H9 (cell line): ENCODE results near the gene SNRPD3. TPM values are rescaled to one million over a fixed set of nuclear protein-coding genes. Genes with fewer than 3 reads are reported as not detected.

Experiments used
- DNase-seq: peaks from one replicate; pipeline ENCODE4 v3.0.0-alpha.2; 2017
- H2AFZ ChIP-seq: one replicate; pipeline ENCODE4 v1.6.1; 2013; ENCODE audit warnings: mild to moderate bottlenecking, low read length, control low read depth, moderate library complexity
- H2AK5ac ChIP-seq: 2 replicates; pipeline ENCODE4 v1.6.1; 2013; ENCODE audit warnings: low read length, control low read depth, mixed read lengths; ENCODE audit not compliant: insufficient read length
- H2BK120ac ChIP-seq: one replicate; pipeline ENCODE4 v1.6.1; 2013; ENCODE audit warnings: low read depth, mild to moderate bottlenecking, low read length, control low read depth, inconsistent platforms; ENCODE audit not compliant: poor library complexity, severe bottlenecking
- H2BK12ac ChIP-seq: 2 replicates; pipeline ENCODE4 v1.6.1; 2013; ENCODE audit warnings: low read length, control low read depth, mixed read lengths, low read depth; ENCODE audit not compliant: insufficient read length
- H2BK15ac ChIP-seq: 2 replicates; pipeline ENCODE4 v1.6.1; 2013; ENCODE audit warnings: low read depth, low read length, control low read depth
- H2BK20ac ChIP-seq: one replicate; pipeline ENCODE4 v1.6.1; 2013; ENCODE audit warnings: low read depth, mild to moderate bottlenecking, low read length, control low read depth, inconsistent platforms; ENCODE audit not compliant: poor library complexity, severe bottlenecking
- H2BK5ac ChIP-seq: 2 replicates; pipeline ENCODE4 v1.6.1; 2013; ENCODE audit warnings: low read length, control low read depth, mixed read lengths; ENCODE audit not compliant: insufficient read length
- H3K14ac ChIP-seq: 2 replicates; pipeline ENCODE4 v1.6.1; 2013; ENCODE audit warnings: low read length, control low read depth; ENCODE audit not compliant: insufficient read depth
- H3K18ac ChIP-seq: 2 replicates; pipeline ENCODE4 v1.6.1; 2013; ENCODE audit warnings: low read depth, mild to moderate bottlenecking, mixed read lengths, low read length, control low read depth; ENCODE audit not compliant: insufficient read length
- H3K23ac ChIP-seq: 2 replicates; pipeline ENCODE4 v1.6.1; 2013; ENCODE audit warnings: low read length, control low read depth, mixed read lengths, low read depth; ENCODE audit not compliant: insufficient read length
- H3K23me2 ChIP-seq: 2 replicates; pipeline ENCODE4 v1.6.1; 2013; ENCODE audit warnings: low read depth, mild to moderate bottlenecking, mixed read lengths, low read length, control low read depth; ENCODE audit not compliant: insufficient read length, poor library complexity, severe bottlenecking
- H3K27ac ChIP-seq: 2 replicates; pipeline ENCODE4 v1.5.1; 2013; ENCODE audit warnings: low read length, control low read depth, mixed read lengths, low read depth; ENCODE audit not compliant: insufficient read length
- H3K27me3 ChIP-seq: 2 replicates; pipeline ENCODE4 v1.6.1; 2013; ENCODE audit warnings: low read length, control low read depth, inconsistent platforms; ENCODE audit not compliant: insufficient read depth
- H3K4ac ChIP-seq: 2 replicates; pipeline ENCODE4 v1.6.1; 2013; ENCODE audit warnings: low read depth, mild to moderate bottlenecking, control low read depth, inconsistent platforms, low read length, moderate library complexity
- H3K4me1 ChIP-seq: 2 replicates; pipeline ENCODE4 v1.6.1; 2013; ENCODE audit warnings: low read length, control low read depth, inconsistent platforms; ENCODE audit not compliant: insufficient read depth
- H3K4me2 ChIP-seq: 2 replicates; pipeline ENCODE4 v1.6.1; 2013; ENCODE audit warnings: low read length, control low read depth, mixed read lengths; ENCODE audit not compliant: insufficient read length, insufficient read depth
- H3K56ac ChIP-seq: 2 replicates; pipeline ENCODE4 v1.6.1; 2013; ENCODE audit warnings: low read depth, mild to moderate bottlenecking, mixed read lengths, low read length, control low read depth; ENCODE audit not compliant: insufficient read length
- H3K79me1 ChIP-seq: 2 replicates; pipeline ENCODE4 v1.6.1; 2013; ENCODE audit warnings: low read depth, mild to moderate bottlenecking, moderate library complexity, low read length, control low read depth, inconsistent platforms; ENCODE audit not compliant: insufficient read depth, poor library complexity, severe bottlenecking
- H3K79me2 ChIP-seq: 2 replicates; pipeline ENCODE4 v1.6.1; 2013; ENCODE audit warnings: low read length, control low read depth, inconsistent platforms; ENCODE audit not compliant: insufficient read depth
- H3K9ac ChIP-seq: 2 replicates; pipeline ENCODE4 v1.6.1; 2013; ENCODE audit warnings: low read length, control low read depth, mixed read lengths; ENCODE audit not compliant: insufficient read length; ENCODE audit errors: extremely low read depth
- H3K9me3 ChIP-seq: one replicate; pipeline ENCODE4 v1.6.1; 2013; ENCODE audit warnings: low read depth, low read length, inconsistent platforms; ENCODE audit not compliant: control insufficient read depth
- H3T11ph ChIP-seq: one replicate; pipeline ENCODE4 v1.6.1; 2013; ENCODE audit warnings: mild to moderate bottlenecking, low read length, control low read depth, inconsistent platforms
- H4K20me1 ChIP-seq: one replicate; pipeline ENCODE4 v1.6.1; 2013; ENCODE audit not compliant: control insufficient read depth, insufficient read length, insufficient read depth
- H4K5ac ChIP-seq: 2 replicates; pipeline ENCODE4 v1.6.1; 2013; ENCODE audit warnings: low read depth, mild to moderate bottlenecking, mixed read lengths, low read length, control low read depth; ENCODE audit not compliant: insufficient read length
- H4K8ac ChIP-seq: replicated peaks from 2 replicates; pipeline ENCODE4 v1.6.1; 2013; ENCODE audit warnings: low read length, control low read depth, mixed read lengths, low read depth; ENCODE audit not compliant: insufficient read length
- H4K91ac ChIP-seq: 2 replicates; pipeline ENCODE4 v1.6.1; 2013; ENCODE audit warnings: low read depth, mild to moderate bottlenecking, moderate library complexity, mixed read lengths, low read length, control low read depth; ENCODE audit not compliant: insufficient read length
- H3K27ac Mint-ChIP-seq, 3 experiments: 2 replicates in 2 of 3; 3 replicates in 1 of 3; pipeline ENCODE4 v1.8.0; 2020 to 2021; ENCODE audit warnings: mixed read lengths in 3 of 3, mild to moderate bottlenecking in 1 of 3, moderate library complexity in 1 of 3
- H3K27me3 Mint-ChIP-seq: 2 replicates; pipeline ENCODE4 v1.8.0; 2021; ENCODE audit warnings: low read depth, mild to moderate bottlenecking, moderate library complexity, mixed read lengths
- H3K36me3 Mint-ChIP-seq, 3 experiments: 2 replicates in 2 of 3; 3 replicates in 1 of 3; pipeline ENCODE4 v1.8.0; 2020 to 2021; ENCODE audit warnings: low read depth in 3 of 3, mixed read lengths in 3 of 3; ENCODE audit not compliant: insufficient read depth in 1 of 3
- H3K4me1 Mint-ChIP-seq, 2 experiments: 2 replicates each; pipeline ENCODE4 v1.8.0; 2020; ENCODE audit warnings: mixed read lengths in 2 of 2
- H3K4me3 Mint-ChIP-seq, 2 experiments: 2 replicates in 1 of 2; 3 replicates in 1 of 2; pipeline ENCODE4 v1.8.0; 2020 to 2021; ENCODE audit warnings: mild to moderate bottlenecking in 2 of 2, mixed read lengths in 2 of 2, moderate library complexity in 1 of 2
- H3K9me3 Mint-ChIP-seq, 2 experiments: 2 replicates in 1 of 2; 3 replicates in 1 of 2; pipeline ENCODE4 v1.8.0; 2020; ENCODE audit warnings: mild to moderate bottlenecking in 2 of 2, mixed read lengths in 2 of 2, moderate library complexity in 1 of 2
- CTCF ChIP-seq: fragments of 200-600 bp; sonication (generic); conservative IDR thresholded peaks from 3 replicates; pipeline ENCODE4 v1.8.0; 2021; ENCODE audit warnings: antibody characterized with exemption, mild to moderate bottlenecking
- WGBS: extraction: QIAGEN DNeasy Blood & Tissue Kit; methylation state at CpG from one replicate; pipeline ENCODE4 v1.1.7; 2013; ENCODE audit warnings: missing lambda C conversion rate, low lambda C conversion rate, mixed read lengths; ENCODE audit not compliant: insufficient read length; ENCODE audit errors: extremely low coverage; 5-methylcytosine and 5-hydroxymethylcytosine counted together
- total RNA-seq: library from RNA; stranded (reverse); gene quantifications from 2 replicates; pipeline ENCODE4 v1.2.1, GENCODE V29; 2021

Gene SNRPD3
- total RNA-seq, 1 experiment from 2014 or later: 212 TPM

GRCh38 chr22:24559471-24559870 is 3.7 kb downstream of the SNRPD3 start:
- Histone ChIP-seq H2BK20ac (no peak overlapping the region), H2AFZ (no peak overlapping the region), H3K18ac (no peak overlapping the region), H3K79me1 (peaks cover 4% of the 10 kb centered on the region), H3K79me2 (peaks cover 59% of the 10 kb centered on the region; the same call in 1 of the 2 replicates), H3K4me1 (peaks cover 3% of the 10 kb centered on the region; the same call in 1 of the 2 replicates), H4K5ac (no peak overlapping the region), H2BK12ac (no peak overlapping the region), H3K23ac (no peak overlapping the region), H3K56ac (no peak overlapping the region), H2BK120ac (no peak overlapping the region), H3K27me3 (no peaks in the 10 kb centered on the region), H3K4me2 (no peak overlapping the region), H3K9ac (no peak overlapping the region), H4K8ac (no peak overlapping the region), H4K20me1 (peaks cover 2% of the 10 kb centered on the region), H3T11ph (no peak overlapping the region), H3K9me3 (no peaks in the 10 kb centered on the region), H4K91ac (no peak overlapping the region), H2AK5ac (no peak overlapping the region), H3K4ac (no peak overlapping the region), H3K27ac (no peak overlapping the region), H2BK15ac (no peak overlapping the region), H2BK5ac (no peak overlapping the region), H3K14ac (no peak overlapping the region), H3K23me2 (peaks cover 12% of the 10 kb centered on the region)
- Mint-ChIP-seq H3K36me3 (peaks cover 40 to 59% (median 56%) of the 10 kb centered on the region in 3 experiments), H3K9me3 (peaks cover 2% of the 10 kb centered on the region in 2 experiments; a peak in 3 of 5 replicates), H3K27ac (no peak overlapping the region), H3K4me3 (no peak overlapping the region), H3K4me1 (peaks cover 7 to 13% of the 10 kb centered on the region in 2 experiments), H3K27me3 (no peaks in the 10 kb centered on the region)
- no peak for TF ChIP-seq CTCF
- DNase-seq: no peak
- no CpG with 5 or more reads among the region's 4 CpGs for WGBS
